ENCODE measurements around the gene APBA2.
"Not testable (repeated sequence)": the region's sequence is repeated elsewhere in the genome, so short reads cannot be mapped to it uniquely, and the experiment has no call there.

Gene APBA2

GRCh38 chr15:29037997-29038705 lies 152.4 kb downstream of the APBA2 start:
- no peaks in the 10 kb centered on the region for H3K27me3 ChIP-seq (ENCODE audit: control insufficient read depth, insufficient read depth, low read length)
- H3K9ac ChIP-seq (ENCODE audit: low read length) = no peak overlapping the region
- no peaks in the 10 kb centered on the region for H3K36me3 ChIP-seq (ENCODE audit: control insufficient read depth, insufficient read depth, low read length)
- no peaks in the 10 kb centered on the region for H3K4me1 ChIP-seq (ENCODE audit: control insufficient read depth, insufficient read depth, low read length)
- H3K9me3 ChIP-seq (ENCODE audit: control insufficient read depth, low read length) = no peaks in the 10 kb centered on the region
- no peak overlapping the region for H3K4me3 ChIP-seq (ENCODE audit: low read length)

- H3K4me3 ChIP-seq (ENCODE audit: low read length) = no peak overlapping the region
- no peaks in the 10 kb centered on the region for H3K4me1 ChIP-seq (ENCODE audit: control insufficient read depth, insufficient read depth, low read length)
- H3K9ac ChIP-seq (ENCODE audit: low read length) = no peak overlapping the region
- H3K36me3 ChIP-seq (ENCODE audit: control insufficient read depth, insufficient read depth, low read length) = no peaks in the 10 kb centered on the region
- H3K27me3 ChIP-seq (ENCODE audit: control insufficient read depth, insufficient read depth, low read length) = no peaks in the 10 kb centered on the region
- H3K9me3 ChIP-seq (ENCODE audit: control insufficient read depth, low read length) = no peaks in the 10 kb centered on the region
Observed at GRCh38 chr15:29039466-29040369, 153.9 kb downstream of the APBA2 start.

- H3K36me3 ChIP-seq (ENCODE audit: control insufficient read depth, insufficient read depth, low read length) = no peaks in the 10 kb centered on the region
- H3K9me3 ChIP-seq (ENCODE audit: control insufficient read depth, low read length) = no peaks in the 10 kb centered on the region
- no peaks in the 10 kb centered on the region for H3K27me3 ChIP-seq (ENCODE audit: control insufficient read depth, insufficient read depth, low read length)
- no peaks in the 10 kb centered on the region for H3K4me1 ChIP-seq (ENCODE audit: control insufficient read depth, insufficient read depth, low read length)
- H3K9ac ChIP-seq (ENCODE audit: low read length) = no peak overlapping the region
- no peak overlapping the region for H3K4me3 ChIP-seq (ENCODE audit: low read length)
Observed at GRCh38 chr15:29040370-29040751, 154.6 kb downstream of the APBA2 start.

GRCh38 chr15:29043736-29044502 lies 158.1 kb downstream of the APBA2 start:
- no peak overlapping the region for H3K4me3 ChIP-seq (ENCODE audit: low read length)
- H3K9ac ChIP-seq (ENCODE audit: low read length) = no peak overlapping the region
- no peaks in the 10 kb centered on the region for H3K9me3 ChIP-seq (ENCODE audit: control insufficient read depth, low read length)
- H3K27me3 ChIP-seq (ENCODE audit: control insufficient read depth, insufficient read depth, low read length) = no peaks in the 10 kb centered on the region
- no peaks in the 10 kb centered on the region for H3K4me1 ChIP-seq (ENCODE audit: control insufficient read depth, insufficient read depth, low read length)
- H3K36me3 ChIP-seq (ENCODE audit: control insufficient read depth, insufficient read depth, low read length) = no peaks in the 10 kb centered on the region

- Histone ChIP-seq H3K4me1 (ENCODE audit: control insufficient read depth, insufficient read depth, low read length) (no peaks in the 10 kb centered on the region), H3K36me3 (ENCODE audit: control insufficient read depth, insufficient read depth, low read length) (no peaks in the 10 kb centered on the region), H3K9ac (ENCODE audit: low read length) (no peak overlapping the region), H3K9me3 (ENCODE audit: control insufficient read depth, low read length) (no peaks in the 10 kb centered on the region), H3K27me3 (ENCODE audit: control insufficient read depth, insufficient read depth, low read length) (no peaks in the 10 kb centered on the region), H3K4me3 (ENCODE audit: low read length) (no peak overlapping the region)
Observed at GRCh38 chr15:29044503-29044901, 158.7 kb downstream of the APBA2 start.

- not testable (repeated sequence) for H3K36me3 ChIP-seq (ENCODE audit: control insufficient read depth, insufficient read depth, low read length); H3K4me1 ChIP-seq (ENCODE audit: control insufficient read depth, insufficient read depth, low read length); H3K9me3 ChIP-seq (ENCODE audit: control insufficient read depth, low read length); H3K4me3 ChIP-seq (ENCODE audit: low read length); H3K9ac ChIP-seq (ENCODE audit: low read length); H3K27me3 ChIP-seq (ENCODE audit: control insufficient read depth, insufficient read depth, low read length)
Observed at GRCh38 chr15:29045161-29045560, 159.4 kb downstream of the APBA2 start.

- no peak overlapping the region for H3K9ac ChIP-seq (ENCODE audit: low read length)
Observed at GRCh38 chr15:29045717-29046116, 159.9 kb downstream of the APBA2 start.

GRCh38 chr15:29046281-29046810 lies 160.6 kb downstream of the APBA2 start:
- Histone ChIP-seq H3K4me3 (ENCODE audit: low read length) (no peak overlapping the region), H3K9me3 (ENCODE audit: control insufficient read depth, low read length) (no peaks in the 10 kb centered on the region), H3K9ac (ENCODE audit: low read length) (no peak overlapping the region), H3K36me3 (ENCODE audit: control insufficient read depth, insufficient read depth, low read length) (no peaks in the 10 kb centered on the region), H3K27me3 (ENCODE audit: control insufficient read depth, insufficient read depth, low read length) (no peaks in the 10 kb centered on the region), H3K4me1 (ENCODE audit: control insufficient read depth, insufficient read depth, low read length) (no peaks in the 10 kb centered on the region)

More at GRCh38 chr15:29045717-29046116, 159.9 kb downstream of the APBA2 start:
- no peak overlapping the region for H3K4me3 ChIP-seq (ENCODE audit: low read length)
- no peaks in the 10 kb centered on the region for H3K4me1 ChIP-seq (ENCODE audit: control insufficient read depth, insufficient read depth, low read length)
- H3K9me3 ChIP-seq (ENCODE audit: control insufficient read depth, low read length) = no peaks in the 10 kb centered on the region
- H3K27me3 ChIP-seq (ENCODE audit: control insufficient read depth, insufficient read depth, low read length) = no peaks in the 10 kb centered on the region
- no peaks in the 10 kb centered on the region for H3K36me3 ChIP-seq (ENCODE audit: control insufficient read depth, insufficient read depth, low read length)

- Histone ChIP-seq H3K9ac (ENCODE audit: low read length) (no peak overlapping the region), H3K9me3 (ENCODE audit: control insufficient read depth, low read length) (no peaks in the 10 kb centered on the region), H3K36me3 (ENCODE audit: control insufficient read depth, insufficient read depth, low read length) (no peaks in the 10 kb centered on the region), H3K4me1 (ENCODE audit: control insufficient read depth, insufficient read depth, low read length) (no peaks in the 10 kb centered on the region), H3K27me3 (ENCODE audit: control insufficient read depth, insufficient read depth, low read length) (no peaks in the 10 kb centered on the region), H3K4me3 (ENCODE audit: low read length) (no peak overlapping the region)
Observed at GRCh38 chr15:29046977-29047376, 161.2 kb downstream of the APBA2 start.

GRCh38 chr15:29048011-29048410 lies 162.2 kb downstream of the APBA2 start:
- H3K27me3 ChIP-seq (ENCODE audit: control insufficient read depth, insufficient read depth, low read length) = no peaks in the 10 kb centered on the region
- no peaks in the 10 kb centered on the region for H3K4me1 ChIP-seq (ENCODE audit: control insufficient read depth, insufficient read depth, low read length)
- no peaks in the 10 kb centered on the region for H3K36me3 ChIP-seq (ENCODE audit: control insufficient read depth, insufficient read depth, low read length)
- H3K4me3 ChIP-seq (ENCODE audit: low read length) = no peak overlapping the region
- no peak overlapping the region for H3K9ac ChIP-seq (ENCODE audit: low read length)
- no peaks in the 10 kb centered on the region for H3K9me3 ChIP-seq (ENCODE audit: control insufficient read depth, low read length)

- Histone ChIP-seq H3K9ac (ENCODE audit: low read length) (no peak overlapping the region), H3K36me3 (ENCODE audit: control insufficient read depth, insufficient read depth, low read length) (no peaks in the 10 kb centered on the region), H3K9me3 (ENCODE audit: control insufficient read depth, low read length) (no peaks in the 10 kb centered on the region), H3K27me3 (ENCODE audit: control insufficient read depth, insufficient read depth, low read length) (no peaks in the 10 kb centered on the region), H3K4me1 (ENCODE audit: control insufficient read depth, insufficient read depth, low read length) (no peaks in the 10 kb centered on the region), H3K4me3 (ENCODE audit: low read length) (no peak overlapping the region)
Observed at GRCh38 chr15:29050870-29051269, 165.1 kb downstream of the APBA2 start.
